SJCRH30 (cell line): ENCODE data around the gene OR52I1. TPM values are rescaled to one million over a fixed set of nuclear protein-coding genes. Genes with fewer than 3 reads are reported as not detected.

Source experiments
- DNase-seq, 2 experiments: peaks; one replicate each; pipeline ENCODE4 v3.0.0-alpha.2; 2015 to 2020
- H3K27ac ChIP-seq: fragments of 250-450 bp; sonication (Bioruptor Pico); 2 replicates; pipeline ENCODE4 v1.5.1; 2020; ENCODE audit warnings: mild to moderate bottlenecking, moderate library complexity
- H3K27me3 ChIP-seq: fragments of 250-450 bp; sonication (Bioruptor Pico); 2 replicates; pipeline ENCODE4 v1.5.1; 2020; ENCODE audit warnings: mild to moderate bottlenecking, moderate library complexity
- H3K36me3 ChIP-seq: fragments of 250-450 bp; sonication (Bioruptor Pico); 2 replicates; pipeline ENCODE4 v1.5.1; 2020; ENCODE audit warnings: mild to moderate bottlenecking, moderate library complexity
- H3K4me1 ChIP-seq: fragments of 250-450 bp; sonication (Bioruptor Pico); 2 replicates; pipeline ENCODE4 v1.5.1; 2020; ENCODE audit warnings: mild to moderate bottlenecking, moderate library complexity
- H3K4me3 ChIP-seq: fragments of 250-450 bp; sonication (Bioruptor Pico); 2 replicates; pipeline ENCODE4 v1.5.1; 2020; ENCODE audit warnings: mild to moderate bottlenecking, moderate library complexity
- H3K9me3 ChIP-seq: fragments of 250-450 bp; sonication (Bioruptor Pico); replicated peaks from 2 replicates; pipeline ENCODE4 v1.5.1; 2020; ENCODE audit warnings: mild to moderate bottlenecking, moderate library complexity
- total RNA-seq: library from RNA; depleted of rRNA; stranded (reverse); fragments of >200 nt; shearing (Covaris generic); gene quantifications from 2 replicates; pipeline ENCODE4 v1.2.3, GENCODE V29; 2014; rRNA removed

OR52I1 gene
- total RNA-seq, 1 experiment from 2014 or later, result not detected

- Histone ChIP-seq H3K4me3 (no peak overlapping the region), H3K27ac (no peak overlapping the region), H3K36me3 (no peaks in the 10 kb centered on the region), H3K27me3 (no peaks in the 10 kb centered on the region), H3K9me3 (no peaks in the 10 kb centered on the region), H3K4me1 (peaks cover 16% of the 10 kb centered on the region)
- DNase-seq, result no peak
These were observed 46.1 kb downstream of the OR52I1 start for GRCh38 chr11:4639931-4640330.

GRCh38 chr11:4641501-4641900 is 47.7 kb downstream of the OR52I1 start:
- peaks cover 16% of the 10 kb centered on the region for H3K4me1 ChIP-seq
- no peak for DNase-seq
- no peak overlapping the region for H3K27ac ChIP-seq
- H3K36me3 ChIP-seq, result no peaks in the 10 kb centered on the region
- H3K27me3 ChIP-seq, result no peaks in the 10 kb centered on the region
- H3K4me3 ChIP-seq, result no peak overlapping the region
- H3K9me3 ChIP-seq, result no peaks in the 10 kb centered on the region

- H3K27me3 ChIP-seq, result no peaks in the 10 kb centered on the region
- no peaks in the 10 kb centered on the region for H3K36me3 ChIP-seq
- H3K4me1 ChIP-seq, result peaks cover 16% of the 10 kb centered on the region
- H3K9me3 ChIP-seq, result no peaks in the 10 kb centered on the region
- H3K4me3 ChIP-seq, result no peak overlapping the region
- no peak overlapping the region for H3K27ac ChIP-seq
- DNase-seq, result no peak
These were observed 48.2 kb downstream of the OR52I1 start for GRCh38 chr11:4642043-4642442.

GRCh38 chr11:4643076-4643475 is 49.2 kb downstream of the OR52I1 start:
- Histone ChIP-seq H3K36me3 (no peaks in the 10 kb centered on the region), H3K27me3 (no peaks in the 10 kb centered on the region), H3K27ac (no peak overlapping the region), H3K4me1 (peaks cover 16% of the 10 kb centered on the region), H3K9me3 (no peaks in the 10 kb centered on the region), H3K4me3 (no peak overlapping the region)
- peak; percentile 29 to 46 for DNase-seq

- H3K27ac ChIP-seq, result no peak within 1 kb of the TSS
- DNase-seq, result no peak
- H3K9me3 ChIP-seq, result no peaks in the 10 kb centered on the region
- no peak within 1 kb of the TSS for H3K4me3 ChIP-seq
- no peaks in the 10 kb centered on the region for H3K36me3 ChIP-seq
- H3K27me3 ChIP-seq, result no peaks in the 10 kb centered on the region
- peaks cover 16% of the 10 kb centered on the region for H3K4me1 ChIP-seq
These were observed 49.8 kb downstream of the OR52I1 start, which contains the start of gene OR51E1 for GRCh38 chr11:4643682-4644081. Gene OR51E1 (plus strand): TSS chr11:4643982. CDS start chr11:4652527, 8,545 bp downstream.

GRCh38 chr11:4644233-4644632 is 50.4 kb downstream of the OR52I1 start:
- no peak for DNase-seq

More at GRCh38 chr11:4644233-4644632, 50.4 kb downstream of the OR52I1 start:
- Histone ChIP-seq H3K4me3 (no peak overlapping the region), H3K9me3 (no peaks in the 10 kb centered on the region), H3K27ac (no peak overlapping the region), H3K36me3 (no peaks in the 10 kb centered on the region), H3K27me3 (no peaks in the 10 kb centered on the region), H3K4me1 (peaks cover 16% of the 10 kb centered on the region)

Other genes starting within 250 kb of the OR52I1 start
- gene OR52B4, start 225.7 kb upstream of the OR52I1 start, total RNA-seq, result not detected in 2 replicates
- gene TRIM21, start 200.3 kb upstream of the OR52I1 start, total RNA-seq, result 7.5 and 10.2 TPM in 2 replicates
- not detected in 2 replicates for gene OR52K2, start 144.7 kb upstream of the OR52I1 start, total RNA-seq
- gene OR52K1, start 111.4 kb upstream of the OR52I1 start, total RNA-seq, result not detected in 2 replicates
- gene OR52M1, start 48.8 kb upstream of the OR52I1 start, total RNA-seq, result not detected in 2 replicates
- not detected in 2 replicates for gene OR52I2, start 12.3 kb upstream of the OR52I1 start, total RNA-seq
- 9.3 and 10.9 TPM in 2 replicates for gene TRIM68, start 14.2 kb downstream of the OR52I1 start, total RNA-seq
- gene OR51D1, start 43.4 kb downstream of the OR52I1 start, total RNA-seq, result not detected in 2 replicates
- gene OR51E1, start 49.9 kb downstream of the OR52I1 start, total RNA-seq, result not detected in 2 replicates
- gene OR51E2, start 103.8 kb downstream of the OR52I1 start, total RNA-seq, result not detected in 2 replicates
- gene MMP26, start 110.7 kb downstream of the OR52I1 start, total RNA-seq, result not detected in 2 replicates
- gene OR51F1, start 175.9 kb downstream of the OR52I1 start, total RNA-seq, result not detected in 2 replicates
- not detected in 2 replicates for gene OR52R1, start 210.3 kb downstream of the OR52I1 start, total RNA-seq
- gene OR51F2, start 227.3 kb downstream of the OR52I1 start, total RNA-seq, result not detected in 2 replicates